CD4-positive, alpha-beta T cell treated with Interleukin-17A for 1 hour (primary cell): ENCODE measurements around the gene ABHD3.
A peak's percentile ranks its signal among the peaks of the same experiment; 100 is the strongest.
"Not testable (repeated sequence)": the region's sequence is repeated elsewhere in the genome, so short reads cannot be mapped to it uniquely, and the experiment has no call there.

Experiments
- DNase-seq: peaks from one replicate; pipeline ENCODE4 v3.0.0-alpha.2; 2020

Gene ABHD3

DNA sequence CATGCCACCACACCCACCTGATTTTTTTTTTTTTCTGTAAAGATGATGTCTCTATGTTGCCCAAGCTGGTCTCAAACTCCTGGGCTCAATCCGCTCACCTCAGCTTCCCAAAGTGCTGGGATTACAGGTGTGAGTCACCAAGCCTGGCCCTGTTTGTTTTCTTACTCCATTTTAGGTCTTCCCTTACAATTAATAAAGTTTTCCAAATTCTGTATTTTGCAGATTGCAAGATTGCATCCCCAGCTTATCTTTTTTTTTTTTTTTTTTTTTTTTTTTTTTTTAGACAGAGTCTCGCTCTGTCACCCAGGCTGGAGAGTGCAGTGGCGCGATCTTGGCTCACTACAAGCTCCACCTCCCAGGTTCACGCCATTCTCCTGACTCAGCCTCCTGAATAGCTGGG is 64.2 kb downstream of the ABHD3 start:
- not testable (repeated sequence) for DNase-seq

DNA sequence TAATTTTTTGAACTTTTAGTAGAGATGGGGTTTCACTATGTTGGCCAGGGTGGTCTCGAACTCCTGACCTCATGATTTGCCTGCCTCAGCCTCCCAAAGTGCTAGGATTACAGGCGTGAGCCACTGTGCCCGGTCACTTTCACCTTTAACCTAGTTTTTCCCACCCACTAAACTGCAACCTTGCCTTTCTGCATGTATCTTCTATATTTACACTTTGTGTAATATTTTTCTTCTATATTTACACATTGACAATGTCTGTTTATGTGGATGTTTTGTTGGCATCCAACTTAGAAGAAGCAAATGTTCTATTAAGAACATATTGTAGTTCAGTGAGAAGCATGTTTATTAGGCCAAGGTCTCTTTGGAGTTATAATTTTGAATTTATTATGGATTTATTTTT is 65.8 kb downstream of the ABHD3 start:
- DNase-seq = no peak

DNA sequence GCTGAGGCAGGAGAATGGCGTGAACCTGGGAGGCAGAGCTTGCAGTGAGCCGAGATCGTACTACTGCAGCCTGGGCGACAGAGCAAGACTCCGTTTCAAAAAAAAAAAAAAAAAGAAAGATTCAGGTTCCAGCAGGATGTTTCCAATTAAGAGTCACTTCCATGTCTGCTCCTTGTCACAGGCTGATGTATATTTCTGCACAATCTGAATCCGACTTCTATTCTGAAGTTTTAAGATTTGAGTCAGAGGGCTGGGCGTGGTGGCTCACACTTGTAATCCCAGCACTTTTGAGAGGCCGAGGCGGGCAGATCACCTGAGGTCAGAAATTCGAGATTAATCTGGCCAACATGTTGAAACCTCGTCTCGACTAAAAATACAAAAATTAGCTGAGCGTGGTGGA is 67.8 kb downstream of the ABHD3 start:
- no peak for DNase-seq

DNA sequence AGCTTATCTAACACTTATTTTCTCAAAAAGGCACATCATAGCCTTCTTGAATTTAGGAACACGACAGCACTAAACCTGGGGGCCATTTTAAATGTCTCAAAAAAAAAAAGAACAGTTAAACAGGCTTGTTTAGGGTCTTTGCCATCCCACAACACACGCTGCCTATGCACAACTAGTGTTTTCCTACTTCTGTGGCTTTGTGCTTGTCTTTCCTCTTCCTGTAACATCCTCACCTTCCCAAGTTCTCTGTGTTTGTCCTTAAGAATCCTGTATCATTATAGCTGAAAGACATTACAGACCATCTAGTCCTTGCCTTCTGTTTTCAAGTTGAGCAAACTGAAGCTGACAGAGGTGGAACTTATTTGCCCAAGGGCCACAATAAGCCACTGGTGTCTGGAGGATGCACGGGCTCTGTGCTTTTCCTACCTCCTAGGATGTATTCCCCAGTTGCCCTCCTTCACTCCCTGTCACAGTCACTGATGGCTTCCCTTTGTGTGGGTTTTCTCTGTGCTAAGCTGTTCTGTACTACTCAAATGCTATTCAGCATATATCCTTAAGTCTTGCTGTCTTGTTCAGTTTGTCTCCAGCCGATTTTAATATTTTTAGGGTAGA is 69.9 kb downstream of the ABHD3 start:
- no peak for DNase-seq

DNA sequence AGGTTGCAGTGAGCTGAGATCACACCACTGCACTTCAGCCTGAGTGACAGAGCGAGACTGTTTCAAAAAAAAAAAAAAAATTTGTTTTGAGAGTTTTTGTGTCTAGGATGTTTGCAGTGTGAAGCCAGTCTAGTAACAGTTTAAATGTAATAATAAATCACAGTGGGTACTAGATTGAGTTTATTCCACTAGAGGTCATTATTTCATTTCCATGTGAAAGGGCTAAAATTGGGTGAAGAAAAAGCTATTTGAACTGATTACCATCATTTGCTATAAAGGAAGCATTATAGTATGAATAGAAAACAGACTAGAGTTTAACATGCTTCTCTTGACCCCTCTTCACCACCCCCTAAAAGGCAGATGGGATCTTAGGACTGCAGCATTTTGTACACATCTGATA is 72.2 kb downstream of the ABHD3 start:
- peak; percentile 10 for DNase-seq

DNA sequence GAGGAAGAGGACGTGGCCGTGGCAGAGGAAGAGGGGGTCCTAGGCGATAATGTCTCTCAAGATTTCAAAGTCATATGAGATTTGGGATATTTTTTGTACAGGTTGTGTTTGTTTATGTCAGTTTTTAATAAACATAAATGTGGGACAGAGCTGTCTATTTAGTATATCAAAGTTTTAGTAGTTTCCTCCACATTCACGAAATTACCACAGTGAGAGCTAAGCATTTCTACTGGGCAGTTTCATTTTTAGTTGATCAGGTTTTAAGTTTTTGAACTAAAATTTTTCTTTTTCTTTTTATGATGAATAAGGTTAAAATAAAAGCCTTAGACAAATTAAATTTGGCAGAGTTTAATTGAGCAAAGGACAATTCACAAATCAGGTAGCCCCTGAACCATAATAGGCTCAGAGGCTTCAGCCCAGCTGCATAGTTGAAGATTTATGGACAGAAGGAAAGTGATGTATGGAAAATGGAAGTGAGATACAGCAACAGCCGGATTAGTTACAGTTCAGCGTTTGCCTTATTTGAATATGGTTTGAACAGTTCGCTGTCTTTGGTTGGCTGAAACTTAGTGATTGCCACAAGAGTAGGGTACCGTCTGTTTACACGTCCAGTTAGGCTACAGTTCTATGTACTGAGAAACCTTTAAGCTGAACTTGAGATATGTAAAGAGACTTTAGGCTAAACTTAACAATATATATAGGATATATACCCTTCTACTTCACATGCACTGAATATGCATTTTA is 75.3 kb downstream of the ABHD3 start:
- DNase-seq = no peak

DNA sequence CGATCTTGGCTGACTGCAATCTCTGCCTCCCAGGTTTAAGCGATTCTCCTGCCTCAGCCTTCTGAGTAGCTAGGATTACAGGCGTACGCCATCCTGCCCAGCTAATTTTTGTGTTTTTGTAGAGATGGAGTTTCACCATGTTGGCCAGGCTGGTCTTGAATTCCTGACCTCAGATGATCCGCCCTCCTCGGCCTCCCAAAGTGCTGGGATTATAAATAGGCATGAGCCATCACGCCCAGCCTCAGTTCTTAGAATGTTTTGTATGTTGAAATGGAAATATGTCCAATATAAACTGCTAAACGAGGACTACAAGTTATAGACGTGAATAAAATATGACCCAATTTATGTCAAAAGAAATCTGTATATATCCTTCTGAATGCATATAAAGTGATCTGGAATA is 82.9 kb downstream of the ABHD3 start:
- DNase-seq = not testable (repeated sequence)

DNA sequence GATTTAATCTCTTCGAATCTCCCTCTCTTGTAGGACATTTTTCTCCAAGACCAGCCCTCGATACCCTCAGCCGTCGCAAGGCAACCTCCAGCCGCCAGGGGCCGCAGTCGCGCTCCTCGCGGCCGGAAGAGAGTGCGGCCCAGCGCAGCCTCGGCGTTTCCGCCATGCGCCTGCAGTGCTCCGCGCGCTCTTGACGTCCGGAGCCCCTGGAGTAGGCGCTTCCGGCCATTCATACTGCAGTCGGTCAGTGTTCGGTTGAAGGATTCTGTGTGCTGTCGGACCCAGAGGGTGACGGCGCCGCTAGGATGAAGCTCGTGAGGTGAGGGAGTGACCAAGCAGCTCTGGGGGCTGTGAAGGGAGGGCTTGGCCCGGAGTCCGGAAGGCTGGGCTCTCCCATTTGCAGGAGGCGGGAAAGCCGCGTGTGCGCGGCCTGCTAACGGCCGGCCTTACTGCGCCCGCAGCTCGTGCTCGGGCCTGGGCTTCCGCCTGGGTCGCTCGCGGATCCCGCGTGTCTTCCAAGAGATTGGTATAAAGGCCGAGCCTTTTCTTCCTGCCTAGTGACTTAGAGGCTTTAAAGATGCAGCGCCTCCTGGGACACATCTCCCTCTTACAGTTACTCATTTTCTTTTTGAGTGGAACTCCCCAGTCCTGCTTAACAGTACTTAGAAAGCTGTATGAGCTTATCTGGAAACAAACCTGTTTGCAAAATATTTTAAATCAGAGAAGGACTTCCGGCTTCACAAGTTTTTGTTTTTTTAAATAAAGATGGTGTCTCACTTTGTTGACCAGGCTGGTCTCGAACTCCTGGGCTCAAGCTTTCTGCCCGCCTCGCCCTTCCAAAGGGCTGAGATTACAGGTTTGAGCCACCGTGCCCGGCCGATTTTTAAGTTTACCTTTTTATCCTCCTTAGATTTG is 92.2 kb downstream of the ABHD3 start, which contains the start of gene SNRPD1:
Gene SNRPD1 (plus strand): TSS at position 190 of the 915 bp plus-strand sequence. CDS start 116 bp downstream, at position 306.
- DNase-seq = peak; percentile 91

DNA sequence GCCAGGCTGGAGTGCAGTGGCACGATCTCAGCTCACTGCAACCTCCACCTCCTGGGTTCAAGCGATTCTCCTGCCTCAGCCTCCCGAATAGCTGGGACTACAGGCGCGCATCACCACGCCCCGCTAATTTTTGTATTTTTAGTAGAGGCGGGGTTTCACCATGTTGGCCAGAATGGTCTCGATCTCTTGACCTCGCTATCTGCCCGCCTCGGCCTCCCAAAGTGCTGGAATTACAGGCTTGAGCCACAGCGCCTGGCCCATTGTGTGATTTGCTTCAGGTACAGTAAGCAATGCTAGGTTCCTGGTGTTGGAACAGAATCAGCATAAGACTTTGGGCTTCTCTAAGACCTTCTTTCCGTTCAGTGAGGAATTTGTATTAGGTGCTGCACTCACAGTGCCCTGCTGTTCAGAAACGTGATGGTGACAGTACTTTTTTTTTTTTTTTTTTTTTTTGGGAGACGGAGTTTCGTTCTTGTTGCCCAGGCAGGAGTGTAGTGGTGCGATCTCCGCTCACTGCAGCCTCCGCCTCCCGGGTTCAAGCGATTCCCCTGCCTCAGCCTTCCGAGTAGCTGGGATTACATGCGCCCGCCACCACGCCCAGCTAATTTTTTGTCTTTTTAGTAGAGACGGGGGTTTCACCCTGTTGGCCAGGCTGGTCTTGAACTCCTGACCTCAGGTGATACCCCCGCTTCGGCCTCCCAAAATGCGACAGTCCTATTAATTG is 93.0 kb downstream of the ABHD3 start:
- DNase-seq = not testable (repeated sequence)

DNA sequence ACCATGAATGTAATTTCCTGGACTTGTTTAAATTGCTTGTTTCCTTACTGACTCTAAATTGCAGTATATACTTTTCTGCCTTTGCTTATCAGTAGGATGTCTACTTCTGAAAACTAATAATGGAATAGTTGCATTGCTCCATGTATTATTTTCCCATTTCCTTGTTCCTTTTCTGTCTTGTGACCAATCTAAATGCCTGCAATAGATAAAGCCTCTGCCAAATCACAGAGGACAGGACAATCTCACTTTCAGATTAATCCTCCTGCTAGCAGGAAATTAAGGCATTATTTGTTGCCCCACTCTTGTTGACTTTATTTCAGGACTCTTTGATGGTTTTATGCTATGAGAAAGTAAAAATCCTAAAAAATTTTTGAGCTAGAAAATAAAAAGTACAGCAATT is 99.4 kb downstream of the ABHD3 start:
- DNase-seq = no peak

DNA sequence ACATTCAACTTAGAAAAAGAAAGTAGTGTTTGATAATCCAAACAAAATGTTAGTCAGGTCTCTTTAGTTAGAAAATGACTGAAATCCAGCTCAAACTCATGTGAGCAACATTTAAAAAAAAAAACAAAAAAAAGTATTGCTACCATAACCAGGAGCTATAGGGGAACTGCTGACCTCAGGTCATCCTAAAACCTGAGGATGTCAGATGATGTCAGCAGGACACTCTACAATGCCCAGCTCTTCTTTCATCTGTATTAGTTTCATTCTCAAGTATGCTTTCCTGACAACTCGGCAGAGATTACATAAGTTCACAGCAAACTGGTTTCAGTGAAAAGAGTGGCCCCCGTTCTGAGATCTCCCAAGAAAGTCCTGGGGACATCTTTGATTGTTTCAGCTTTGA is 99.9 kb downstream of the ABHD3 start:
- no peak for DNase-seq

DNA sequence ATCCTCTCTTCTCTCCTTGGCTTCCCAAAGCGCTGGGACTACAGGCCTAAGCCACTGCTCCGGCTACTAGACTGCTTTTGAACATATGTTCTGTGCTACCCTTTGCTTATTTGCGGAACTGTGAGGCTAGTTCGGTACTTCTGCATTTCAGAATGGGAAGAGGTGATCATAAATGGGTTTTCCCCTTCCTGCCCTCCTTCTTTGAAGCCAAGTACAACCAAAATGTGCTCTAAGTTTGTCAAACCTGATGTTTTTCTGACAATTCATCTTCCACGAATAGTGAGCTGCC is 102.3 kb downstream of the ABHD3 start:
- peak; percentile 19 for DNase-seq
